OCI-LY1 (cell line): ENCODE results near the gene SDC4.

Experiments used
- EZH2 ChIP-seq: fragments of 200-600 bp; sonication (generic), shearing (Covaris generic); IDR thresholded peaks from 2 replicates; pipeline ENCODE4 v1.8.0; 2017; ENCODE audit warnings: borderline replicate concordance, mixed run types, mild to moderate bottlenecking, antibody characterized with exemption, low read length, moderate library complexity, mixed read lengths
- TF ChIP-seq, protein P1 (sequence below): fragments of 200-600 bp; sonication (generic), shearing (Covaris generic); IDR thresholded peaks from 2 replicates; pipeline ENCODE4 v1.5.1; 2017; ENCODE audit warnings: mild to moderate bottlenecking, antibody characterized with exemption, low read length, moderate library complexity, mixed read lengths

DNA sequence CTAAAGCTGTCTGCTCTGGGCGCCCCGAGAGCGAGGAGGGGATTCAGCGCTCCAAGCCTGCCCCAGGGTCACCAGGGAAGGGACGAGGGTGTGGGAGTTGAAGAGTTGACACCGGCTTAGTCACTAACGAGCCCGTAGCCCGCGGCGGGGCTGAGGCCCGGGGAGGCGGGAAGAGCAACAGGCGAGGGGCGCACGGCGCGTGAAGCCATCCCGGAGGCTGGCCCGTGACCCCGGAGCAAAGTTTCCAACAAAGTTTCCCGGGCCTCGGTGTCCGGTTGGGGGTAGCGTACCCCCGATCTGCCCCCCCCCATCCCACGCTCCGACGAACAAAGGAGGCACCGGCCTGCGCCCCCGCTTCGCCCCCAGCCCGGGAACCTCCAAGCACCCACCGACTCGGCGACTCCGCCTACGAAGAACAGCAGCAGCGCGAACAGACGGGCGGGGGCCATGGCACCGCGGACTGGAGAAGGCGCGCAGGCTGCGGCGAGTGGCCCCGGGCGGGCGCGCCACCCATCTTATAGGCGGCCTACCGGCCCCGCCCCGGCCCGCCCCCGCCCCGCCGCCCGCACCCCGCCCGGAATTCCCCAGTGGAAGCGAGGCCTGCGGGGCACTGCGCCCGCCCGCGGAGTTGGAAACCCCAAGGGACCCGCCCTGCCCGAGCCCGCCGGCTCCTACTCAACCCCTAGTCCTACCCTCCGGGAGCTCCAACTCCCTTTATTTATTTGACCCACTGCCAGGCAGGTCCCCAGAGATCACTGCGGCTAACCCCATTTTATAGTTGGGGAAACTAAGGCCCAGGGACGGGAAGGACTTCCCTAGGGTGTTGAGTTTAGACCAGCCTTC lies at the start of gene SDC4:
- TF ChIP-seq, protein P1, sequence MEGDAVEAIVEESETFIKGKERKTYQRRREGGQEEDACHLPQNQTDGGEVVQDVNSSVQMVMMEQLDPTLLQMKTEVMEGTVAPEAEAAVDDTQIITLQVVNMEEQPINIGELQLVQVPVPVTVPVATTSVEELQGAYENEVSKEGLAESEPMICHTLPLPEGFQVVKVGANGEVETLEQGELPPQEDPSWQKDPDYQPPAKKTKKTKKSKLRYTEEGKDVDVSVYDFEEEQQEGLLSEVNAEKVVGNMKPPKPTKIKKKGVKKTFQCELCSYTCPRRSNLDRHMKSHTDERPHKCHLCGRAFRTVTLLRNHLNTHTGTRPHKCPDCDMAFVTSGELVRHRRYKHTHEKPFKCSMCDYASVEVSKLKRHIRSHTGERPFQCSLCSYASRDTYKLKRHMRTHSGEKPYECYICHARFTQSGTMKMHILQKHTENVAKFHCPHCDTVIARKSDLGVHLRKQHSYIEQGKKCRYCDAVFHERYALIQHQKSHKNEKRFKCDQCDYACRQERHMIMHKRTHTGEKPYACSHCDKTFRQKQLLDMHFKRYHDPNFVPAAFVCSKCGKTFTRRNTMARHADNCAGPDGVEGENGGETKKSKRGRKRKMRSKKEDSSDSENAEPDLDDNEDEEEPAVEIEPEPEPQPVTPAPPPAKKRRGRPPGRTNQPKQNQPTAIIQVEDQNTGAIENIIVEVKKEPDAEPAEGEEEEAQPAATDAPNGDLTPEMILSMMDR: no peak
- TF ChIP-seq EZH2: no peak
